HL-60 (cell line): Measurements from ENCODE around the gene RNF166.

Source experiments
- CTCF ChIP-seq: IDR thresholded peaks from one replicate; pipeline ENCODE4 v1.5.1; 2011; ENCODE audit warnings: low read length, control low read depth, inconsistent platforms; ENCODE audit not compliant: insufficient read depth
- GABPA ChIP-seq: IDR thresholded peaks from 2 replicates; pipeline ENCODE4 v1.6.1; 2012; ENCODE audit warnings: low read depth
- POLR2AphosphoS5 ChIP-seq: IDR thresholded peaks from 2 replicates; pipeline ENCODE4 v1.6.1; 2012; ENCODE audit warnings: low read depth
- REST ChIP-seq: IDR thresholded peaks from 2 replicates; pipeline ENCODE4 v1.6.1; 2012; ENCODE audit warnings: low read depth; ENCODE audit not compliant: insufficient replicate concordance
- SPI1 ChIP-seq: IDR thresholded peaks from 2 replicates; pipeline ENCODE4 v1.6.1; 2012; ENCODE audit warnings: low read depth, mild to moderate bottlenecking, borderline replicate concordance

- no peak for TF ChIP-seq CTCF
- TF ChIP-seq REST = no peak
- TF ChIP-seq POLR2AphosphoS5 = no peak
- TF ChIP-seq SPI1 = no peak
- no peak for TF ChIP-seq GABPA
Measured at GRCh38 chr16:88691129-88691813, 14.9 kb downstream of the RNF166 start.
